ENCODE data around the gene S1PR3.

The S1PR3 gene

DNA sequence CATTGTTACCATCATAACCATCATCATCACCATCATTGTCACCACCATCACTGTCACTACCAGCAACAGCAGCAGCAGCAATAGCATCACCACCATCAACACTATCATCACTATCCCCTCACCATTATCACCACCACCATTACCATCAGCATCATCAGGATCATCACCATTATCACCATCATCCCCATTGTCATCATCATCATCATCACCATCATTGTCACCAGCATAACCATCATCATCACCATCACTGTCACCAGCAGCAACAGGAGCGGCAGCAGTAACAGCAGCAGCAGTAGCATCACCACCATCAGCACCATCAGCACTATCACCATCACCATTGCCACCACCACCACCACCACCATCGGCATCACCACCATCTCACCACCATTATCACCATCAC lies 48.4 kb downstream of the S1PR3 start:
- DNase-seq = no peak

DNA sequence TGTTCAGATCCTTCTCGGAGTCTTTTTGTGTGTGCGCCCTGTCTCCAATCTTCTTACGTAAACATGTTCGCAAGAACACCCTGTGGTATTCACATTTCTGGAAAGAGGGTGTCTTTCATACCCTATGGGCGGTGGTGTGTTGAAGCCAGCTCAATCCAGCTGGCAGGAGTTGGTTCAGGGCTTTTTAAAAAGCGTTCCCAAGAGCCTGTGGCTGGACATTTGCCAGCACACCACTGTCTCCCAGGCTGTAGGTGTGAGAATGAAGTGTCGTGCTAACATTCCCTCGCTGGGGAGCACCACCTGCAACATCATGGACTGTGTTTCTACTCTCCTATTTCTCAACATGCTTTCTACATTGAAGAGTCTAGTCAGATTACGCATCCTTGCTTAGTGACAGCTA lies 51.7 kb downstream of the S1PR3 start:
- no peak for DNase-seq

- DNase-seq = no peak
Measured at GRCh38 chr9:89044104-89044503, 52.8 kb downstream of the S1PR3 start.

GRCh38 chr9:89044881-89045280 lies 53.6 kb downstream of the S1PR3 start:
- no peak for DNase-seq

DNA sequence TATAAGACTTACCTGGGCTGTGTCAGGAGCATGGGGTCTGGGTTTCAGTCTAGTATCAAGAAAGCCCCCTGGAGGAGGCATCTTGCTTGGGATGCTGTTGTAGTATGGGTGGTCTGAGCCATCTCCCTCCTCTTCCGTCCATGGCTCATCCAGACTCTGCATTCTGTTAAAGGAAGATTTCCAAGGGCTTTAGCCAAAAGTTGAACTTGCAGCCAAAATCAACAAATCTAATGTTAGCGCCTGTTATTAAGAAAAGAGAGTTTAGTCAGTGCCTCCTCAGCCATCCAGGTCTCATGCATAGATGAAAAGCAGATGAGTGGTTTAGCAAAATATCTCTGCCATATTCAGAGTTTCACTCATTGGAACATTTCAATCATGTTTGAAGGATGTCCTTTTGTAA lies 55.6 kb downstream of the S1PR3 start:
- no peak for DNase-seq

DNA sequence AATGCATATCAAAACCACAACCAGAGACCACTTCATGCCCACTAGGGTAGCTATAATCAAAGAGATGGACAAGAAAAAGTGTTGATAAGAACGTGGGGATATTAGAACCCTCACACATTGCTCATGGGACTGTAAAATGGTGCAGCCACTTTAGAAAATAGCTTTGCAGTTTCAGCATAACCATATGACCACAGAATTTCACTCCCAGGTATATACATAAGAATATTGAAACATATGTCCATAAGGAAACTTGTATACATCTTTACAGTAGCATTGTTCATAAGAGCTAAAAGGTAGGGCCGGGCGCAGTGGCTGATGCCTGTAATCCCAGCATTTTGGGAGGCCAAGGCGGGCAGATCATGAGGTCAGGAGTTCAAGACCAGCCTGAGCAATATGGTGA lies 56.4 kb downstream of the S1PR3 start:
- no peak for DNase-seq

- DNase-seq = no peak
Measured at GRCh38 chr9:89048616-89049015, 57.3 kb downstream of the S1PR3 start.

DNA sequence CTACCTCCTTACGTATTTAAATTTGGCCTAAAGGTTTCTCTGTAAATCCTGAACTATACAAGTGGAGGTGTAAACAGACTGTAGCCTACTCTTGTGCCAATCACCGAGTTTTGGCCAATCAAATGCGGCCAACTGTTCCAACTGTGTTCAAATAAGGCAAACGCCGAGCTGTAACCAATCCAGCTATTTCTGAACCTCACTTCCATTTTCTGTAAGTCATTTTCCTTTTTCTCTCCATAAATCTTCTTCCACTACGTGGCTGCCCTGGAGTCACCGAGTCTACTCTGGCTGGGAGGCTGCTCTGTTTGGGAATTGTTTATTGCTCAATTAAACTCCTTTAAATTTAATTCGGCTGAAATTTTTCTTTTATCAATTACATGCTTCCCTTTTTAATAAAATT lies 58.4 kb downstream of the S1PR3 start:
- DNase-seq = no peak

DNA sequence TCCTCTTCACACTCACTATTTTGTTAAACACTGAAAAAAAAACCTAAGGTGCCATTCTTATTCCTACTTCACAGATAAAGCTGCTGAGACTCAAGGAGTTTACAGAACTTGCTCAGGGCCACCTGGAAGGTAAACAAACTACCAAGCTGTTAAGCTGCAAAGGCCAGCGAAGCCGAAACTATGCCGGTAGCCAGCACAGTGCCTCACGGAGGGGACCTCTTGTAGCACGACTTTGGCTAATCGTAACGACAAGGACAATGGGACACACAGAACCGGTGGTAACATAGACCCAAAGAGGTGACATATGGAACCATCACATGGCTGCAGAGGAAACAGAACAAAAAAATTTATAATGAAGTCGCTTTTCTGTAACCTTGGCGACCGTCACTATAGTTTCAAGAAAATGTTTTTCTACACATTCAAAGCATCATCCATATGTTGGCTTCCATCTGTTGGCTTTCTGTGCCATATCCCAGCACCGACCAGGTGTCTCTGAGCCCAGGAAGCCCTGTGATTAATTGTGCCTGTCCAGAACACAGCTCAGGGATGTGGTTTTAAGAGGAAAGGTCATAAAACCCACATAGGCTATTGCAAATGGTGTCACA lies 60.3 kb downstream of the S1PR3 start:
- DNase-seq = no peak

DNA sequence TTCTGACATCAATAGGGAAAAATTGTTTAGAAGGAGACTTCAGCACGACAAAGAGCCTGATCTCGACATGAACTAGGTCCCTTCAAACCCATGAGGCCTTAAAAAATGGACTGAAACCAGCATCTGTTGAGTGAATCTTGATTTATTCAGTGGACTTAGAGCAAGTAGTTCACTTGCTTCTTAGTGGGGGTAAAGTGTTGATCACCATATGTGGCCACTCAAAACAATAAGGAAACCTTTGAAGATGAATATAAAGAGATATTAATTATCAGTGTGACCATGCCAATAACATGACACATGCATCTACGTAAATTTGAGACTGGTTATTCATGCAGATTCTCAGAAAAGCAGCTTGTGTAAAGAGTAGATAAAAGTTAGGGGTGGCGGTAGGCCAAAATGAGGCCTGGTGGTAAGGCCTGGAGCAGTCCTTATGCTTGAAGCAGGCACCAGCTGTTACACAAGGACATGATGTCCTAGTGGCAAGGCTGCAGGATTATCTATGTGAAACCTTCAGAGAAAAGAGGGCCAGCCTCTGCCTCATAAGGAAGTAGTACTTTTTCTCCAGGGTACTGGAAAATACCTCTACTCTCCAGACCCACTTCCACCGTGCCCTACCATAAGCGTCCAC lies 61.3 kb downstream of the S1PR3 start:
- no peak for DNase-seq

GRCh38 chr9:89053301-89053700 lies 62.0 kb downstream of the S1PR3 start:
- DNase-seq = no peak

All from inflammatory macrophage (primary cell).